Esophagus squamous epithelium (tissue), 4 donors: ENCODE measurements around the gene ACAA2.

Experiments used
- CTCF ChIP-seq, 6 experiments: fragments of 450-650 bp in 4 of 6; fragments of 200-600 bp in 2 of 6; sonication (generic) in 2 of 6; IDR thresholded peaks; one replicate each; pipeline ENCODE4 v1.5.1; 2016 to 2019; ENCODE audit warnings: antibody characterized with exemption in 6 of 6, mild to moderate bottlenecking in 4 of 6, moderate library complexity in 4 of 6
- POLR2A ChIP-seq, 4 donors: fragments of 450-650 bp; IDR thresholded peaks; one replicate each; pipeline ENCODE4 v1.6.1; 2017; ENCODE audit warnings: antibody characterized with exemption in 4 of 4, mild to moderate bottlenecking in 4 of 4, moderate library complexity in 3 of 4

GRCh38 chr18:49744376-49745008 is 68.8 kb downstream of the ACAA2 start:
- no peak for TF ChIP-seq POLR2A (IDR thresholded peaks at IDR 0.05)
- no peak for TF ChIP-seq CTCF (IDR thresholded peaks at IDR 0.05)
